GM12878 (cell line): ENCODE data around the gene DCAF15. TPM values are rescaled to one million over a fixed set of nuclear protein-coding genes. Genes with fewer than 3 reads are reported as not detected.

Experiments
- ATAC-seq: fragments of 200-7000 bp; cut with Tn5 transposase; 3 replicates; pipeline ENCODE4 v1.9.1; 2020; ENCODE audit warnings: mild to moderate bottlenecking, moderate library complexity
- BruUV-seq: library from RNA; stranded (reverse); fragments of 400-500 nt; replicated peaks from 2 replicates; lab custom pipeline; 2021; lab: Mats Ljungman, UMichigan
- CTCF ChIA-PET: fragments of 300-600 bp; sonication (Branson Sonifier 250); formaldehyde crosslinking; extraction: SDS; loops from one replicate; lab custom pipeline; 2021; ENCODE audit warnings: inconsistent platforms; lab: Yijun Ruan, JAX
- POLR2A ChIA-PET: fragments of 350-600 bp; formaldehyde crosslinking; extraction: SDS; loops from one replicate; lab custom pipeline; 2021; ENCODE audit warnings: inconsistent platforms; lab: Charles Lee
- RAD21 ChIA-PET: fragments of 300-600 bp; sonication (Branson Sonifier 250); formaldehyde crosslinking; loops from one replicate; lab custom pipeline; 2023; ENCODE audit warnings: antibody characterized with exemption; ENCODE audit not compliant: unreplicated experiment; lab: Charles Lee
- SMC1A ChIA-PET: fragments of 300-600 bp; sonication (Branson Sonifier 250); formaldehyde crosslinking; loops from one replicate; lab custom pipeline; 2023; ENCODE audit not compliant: unreplicated experiment, uncharacterized antibody; lab: Charles Lee
- DNase-seq: peaks from one replicate; pipeline ENCODE4 v3.0.0-alpha.2; 2011; ENCODE audit warnings: low read depth, low spot score
- FAIRE-seq: peaks from 3 replicates; lab custom pipeline; 2011; peaks lifted over from hg19 to GRCh38; lab: Jason Lieb, UNC
- H2AFZ ChIP-seq: 2 replicates; pipeline ENCODE4 v1.6.0; 2011; ENCODE audit warnings: low read depth, low read length, control low read depth; ENCODE audit not compliant: control insufficient read depth
- H3K27ac ChIP-seq: 2 replicates; pipeline ENCODE4 v1.5.1; 2011; ENCODE audit warnings: control low read depth; ENCODE audit not compliant: control insufficient read depth, insufficient read depth
- H3K27me3 ChIP-seq, 2 experiments: replicated peaks in 1 of 2; 2 replicates each; pipeline versions ENCODE4 v1.6.0 to v1.6.1; 2011; ENCODE audit warnings: low read length in 1 of 2; ENCODE audit not compliant: control insufficient read depth in 2 of 2, insufficient read depth in 2 of 2
- H3K36me3 ChIP-seq, 2 experiments: 2 replicates each; pipeline ENCODE4 v1.5.1; 2011; ENCODE audit warnings: low read length in 1 of 2; ENCODE audit not compliant: control insufficient read depth in 2 of 2, insufficient read depth in 2 of 2
- H3K4me1 ChIP-seq: 2 replicates; pipeline ENCODE4 v1.6.1; 2011; ENCODE audit warnings: mild to moderate bottlenecking, low read length, moderate library complexity, mixed read lengths; ENCODE audit not compliant: control insufficient read depth, insufficient read depth
- H3K4me2 ChIP-seq: 2 replicates; pipeline ENCODE4 v1.6.0; 2011; ENCODE audit warnings: control low read depth; ENCODE audit not compliant: control insufficient read depth, insufficient read depth
- H3K4me3 ChIP-seq: fragments of 200-600 bp; sonication (generic); 2 replicates; pipeline ENCODE4 v1.5.1; 2016
- H3K79me2 ChIP-seq: 2 replicates; pipeline ENCODE4 v1.6.0; 2011; ENCODE audit warnings: low read length; ENCODE audit not compliant: control insufficient read depth, insufficient read depth
- H3K9ac ChIP-seq: 2 replicates; pipeline ENCODE4 v1.8.0; 2011; ENCODE audit warnings: low read length, control low read depth, mixed read lengths; ENCODE audit not compliant: control insufficient read depth, insufficient read depth
- H3K9me3 ChIP-seq: replicated peaks from 3 replicates; pipeline ENCODE4 v1.5.1; 2011; ENCODE audit warnings: mild to moderate bottlenecking, low read length; ENCODE audit not compliant: control insufficient read depth, insufficient read depth
- H4K20me1 ChIP-seq: 2 replicates; pipeline ENCODE4 v1.6.0; 2011; ENCODE audit not compliant: control insufficient read depth, insufficient read depth
- BRCA1 ChIP-seq: IDR thresholded peaks from 2 replicates; pipeline ENCODE4 v1.6.1; 2011; ENCODE audit warnings: low read depth, low read length, improper control_type of control experiment
- E2F4 ChIP-seq: IDR thresholded peaks from 2 replicates; pipeline ENCODE4 v1.6.1; 2012; ENCODE audit warnings: low read depth, low read length, improper control_type of control experiment
- MAX ChIP-seq: IDR thresholded peaks from 2 replicates; pipeline ENCODE4 v1.6.1; 2012; ENCODE audit warnings: low read depth, low read length, improper control_type of control experiment
- MTA2 ChIP-seq: fragments of 450-650 bp; IDR thresholded peaks from 2 replicates; pipeline ENCODE4 v1.6.1; 2016; ENCODE audit warnings: low read depth, mild to moderate bottlenecking, moderate library complexity
- MTA3 ChIP-seq: IDR thresholded peaks from 2 replicates; pipeline ENCODE4 v1.6.1; 2012; ENCODE audit warnings: low read length, inconsistent platforms, borderline replicate concordance
- MYC ChIP-seq: IDR thresholded peaks from 2 replicates; pipeline ENCODE4 v1.6.1; 2011; ENCODE audit warnings: mild to moderate bottlenecking, low read length, moderate library complexity, inconsistent platforms; ENCODE audit not compliant: insufficient read depth, insufficient replicate concordance, insufficient read length, severe bottlenecking
- PAX5 ChIP-seq: IDR thresholded peaks from 2 replicates; pipeline ENCODE4 v1.6.1; 2011; ENCODE audit warnings: low read depth, low read length, borderline replicate concordance
- RELB ChIP-seq: fragments of 450-650 bp; IDR thresholded peaks from 2 replicates; pipeline ENCODE4 v1.6.1; 2017; ENCODE audit warnings: low read depth, mild to moderate bottlenecking, moderate library complexity
- SRF ChIP-seq, 2 experiments: IDR thresholded peaks; 2 replicates each; pipeline ENCODE4 v1.6.1; 2011; ENCODE audit warnings: low read depth in 2 of 2, low read length in 2 of 2, mild to moderate bottlenecking in 1 of 2, moderate library complexity in 1 of 2
- TAF1 ChIP-seq: IDR thresholded peaks from 2 replicates; pipeline ENCODE4 v1.6.1; 2011; ENCODE audit warnings: mild to moderate bottlenecking, low read depth, low read length, borderline replicate concordance
- WGBS: methylation state at CpG from one replicate; pipeline ENCODE4 v1.1.6; 2016; ENCODE audit warnings: low lambda C conversion rate; ENCODE audit not compliant: insufficient replicate concordance, insufficient coverage; ENCODE audit errors: missing lambda C conversion rate; 5-methylcytosine and 5-hydroxymethylcytosine counted together
- in situ Hi-C: fragments of 300-500 bp; cut with MboI; formaldehyde crosslinking; loops from 9 replicates; pipeline ENCODE4 v1.14.3; 2018; ENCODE audit warnings: mixed read lengths
- intact Hi-C: fragments of 100-400 bp; cut with micrococcal nuclease; formaldehyde crosslinking; loops from one replicate; pipeline ENCODE4 v1.14.2; 2022; ENCODE audit not compliant: unreplicated experiment
- polyA plus RNA-seq, 11 experiments: library from polyadenylated mRNA; depleted of rRNA in 4 of 11; unstranded in 6 of 11; stranded (reverse) in 5 of 11; fragments of >200 nt; fragmentation: Nextera tagmentation in 4 of 11; fragmentation: Illumina TruSeq in 1 of 11; extraction: Ambion mirVana in 4 of 11; extraction: Trizol in 1 of 11; gene quantifications; 1 replicate in 1 of 11; 2 replicates in 10 of 11; pipeline versions ENCODE4 v1.2.1 to v1.2.3, GENCODE V29; 2011 to 2016; ENCODE audit warnings: inconsistent platforms in 2 of 11, missing spikeins in 2 of 11, low read depth in 1 of 11
- total RNA-seq, 4 experiments: library from RNA; depleted of rRNA in 3 of 4; stranded (reverse); fragments of >200 nt in 3 of 4; fragmentation: Illumina TruSeq in 1 of 4; extraction: Trizol in 1 of 4; gene quantifications; 2 replicates each; pipeline versions ENCODE4 v1.2.1 to v1.2.3, GENCODE V29; 2013 to 2021

The DCAF15 gene
- total and polyA plus RNA-seq, 10 of the 15 experiments (the other 5 are each of a cell fraction or from before 2014, with no cell fraction given): 0.16 to 63.4 (median 26.6) TPM

DNA sequence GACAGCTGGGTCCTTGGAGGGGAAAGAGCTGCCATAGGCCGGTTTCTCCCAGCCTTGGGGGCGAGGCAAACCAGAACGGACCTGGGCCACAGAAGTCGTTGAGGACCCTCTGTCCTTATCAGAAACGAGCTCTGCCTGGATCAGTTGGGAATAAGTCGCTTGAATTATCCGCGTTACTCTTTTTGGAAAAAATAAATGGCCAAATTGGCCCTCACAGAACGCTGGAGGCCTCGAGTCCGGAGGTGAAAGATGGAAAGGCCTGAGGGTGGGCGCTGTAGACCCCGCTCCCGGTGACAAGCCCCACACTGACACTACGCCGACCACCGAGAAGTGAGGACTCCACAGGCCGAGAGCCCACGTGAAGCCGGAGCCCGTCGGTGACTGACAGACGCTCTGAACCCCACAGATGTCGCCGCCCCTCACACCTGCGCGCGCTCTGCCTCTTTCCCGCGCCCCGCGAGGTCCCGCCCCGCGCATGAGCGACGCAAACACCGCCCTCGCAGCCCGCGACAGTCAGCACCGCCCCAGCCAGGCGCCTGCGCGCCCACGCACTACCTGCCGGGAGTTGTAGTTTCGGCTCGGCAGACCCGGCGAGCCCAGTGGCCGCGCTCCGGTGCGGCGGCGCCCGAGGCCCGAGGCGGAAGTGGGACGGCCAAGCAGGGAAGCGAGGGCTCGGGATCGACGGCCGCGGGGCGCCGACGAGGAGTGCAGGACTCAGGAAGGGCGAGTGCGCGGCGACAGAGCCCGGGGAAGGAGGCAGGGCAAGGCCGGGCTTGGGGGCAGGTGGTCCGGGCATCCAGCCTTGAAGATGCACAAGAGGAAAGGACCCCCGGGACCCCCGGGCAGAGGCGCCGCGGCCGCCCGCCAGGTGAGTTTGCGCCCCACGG is 46.4 kb upstream of the DCAF15 start, which contains the start of the genes BRME1 and CC2D1A (continued):
- TF ChIP-seq MYC: no peak
- no peak for TF ChIP-seq BRCA1
- no peak for TF ChIP-seq RELB

GRCh38 chr19:13906521-13906904 is 45.8 kb upstream of the DCAF15 start:
- POLR2A ChIA-PET: interaction anchor here (0.6 to 1.4 kb wide), 4 partner anchors 100 to 1178 kb away, joined by 3 to 4 read pairs (median 3); partner anchors contain the start of gene RFX1
- 6% methylated on average over 12 of the region's 13 CpGs for WGBS
- CTCF ChIA-PET: interaction anchor here (0.6 to 1.3 kb wide), 5 partner anchors 15 to 574 kb away, joined by 3 to 8 read pairs (median 4); partner anchors contain the start of genes DCAF15, IL27RA and MISP3
- Histone ChIP-seq H3K9me3 (no peaks in the 10 kb centered on the region), H3K27me3 (no peaks in the 10 kb centered on the region), H3K36me3 (peaks cover 0 to 4% of the 10 kb centered on the region in 2 experiments; a peak in 1 of 4 replicates), H3K4me2 (peak overlapping the region; percentile 97), H3K79me2 (peaks cover 5% of the 10 kb centered on the region), H3K4me1 (no peaks in the 10 kb centered on the region; the same call in 1 of the 2 replicates), H3K9ac (peak overlapping the region; percentile 71), H4K20me1 (no peaks in the 10 kb centered on the region), H2AFZ (peak overlapping the region; percentile 80), H3K27ac (peak overlapping the region; percentile 55), H3K4me3 (peak overlapping the region; percentile 72)
- in situ Hi-C loops (no loop called here), intact Hi-C loops (no loop called here)
- FAIRE-seq (no peak), DNase-seq (no peak), ATAC-seq (peak; percentile 57)
- TF ChIP-seq E2F4 (no peak), MTA3 (no peak), MAX (no peak), PAX5 (no peak), MTA2 (no peak), SRF (IDR thresholded peaks at IDR 0.05; ENCODE audit: low read depth in 2 of 2, low read length in 2 of 2) (no peak), TAF1 (no peak)
- RAD21 ChIA-PET: interaction anchor here (0.9 to 1.2 kb wide), 2 partner anchors 125 to 172 kb away, joined by 5 to 9 read pairs; partner anchors contain the start of gene IL27RA
- SMC1A ChIA-PET: interaction anchor here (0.5 to 1.0 kb wide), 4 partner anchors 10 to 136 kb away, joined by 3 to 4 read pairs (median 3); partner anchors contain the start of genes DCAF15 and IL27RA
- BruUV-seq: no TSS peak
